ENCODE data around the gene PCDHGB3.

GRCh38 chr5:141354900-141355469 is 15.1 kb upstream of the PCDHGB3 start, which contains the start of gene PCDHGA4:
- TF ChIP-seq MCM7 (IDR thresholded peaks at IDR 0.05) (no peak), MAX (CRISPR knock-in tag; IDR thresholded peaks at IDR 0.05) (no peak), EGR1 (conservative IDR thresholded peaks at IDR 0.05) (no peak), SIX5 (IDR thresholded peaks at IDR 0.05; ENCODE audit: borderline replicate concordance in 1 of 2, insufficient read depth in 1 of 2, low read depth in 1 of 2, low read length in 2 of 2) (no peak), DNMT1 (IDR thresholded peaks at IDR 0.05) (no peak), TEAD4 (IDR thresholded peaks at IDR 0.05; ENCODE audit: low read length) (no peak), TEAD4 (CRISPR knock-in tag; IDR thresholded peaks at IDR 0.05; ENCODE audit: borderline replicate concordance) (no peak), SETDB1 (IDR thresholded peaks at IDR 0.05; ENCODE audit: low read length) (no peak), RBBP5 (IDR thresholded peaks at IDR 0.05; ENCODE audit: borderline replicate concordance, insufficient read depth, low read length, poor library complexity, severe bottlenecking) (no peak)

All from K562 (cell line).